Measurements from ENCODE around the gene KIAA0825.

- TF ChIP-seq, protein P1, sequence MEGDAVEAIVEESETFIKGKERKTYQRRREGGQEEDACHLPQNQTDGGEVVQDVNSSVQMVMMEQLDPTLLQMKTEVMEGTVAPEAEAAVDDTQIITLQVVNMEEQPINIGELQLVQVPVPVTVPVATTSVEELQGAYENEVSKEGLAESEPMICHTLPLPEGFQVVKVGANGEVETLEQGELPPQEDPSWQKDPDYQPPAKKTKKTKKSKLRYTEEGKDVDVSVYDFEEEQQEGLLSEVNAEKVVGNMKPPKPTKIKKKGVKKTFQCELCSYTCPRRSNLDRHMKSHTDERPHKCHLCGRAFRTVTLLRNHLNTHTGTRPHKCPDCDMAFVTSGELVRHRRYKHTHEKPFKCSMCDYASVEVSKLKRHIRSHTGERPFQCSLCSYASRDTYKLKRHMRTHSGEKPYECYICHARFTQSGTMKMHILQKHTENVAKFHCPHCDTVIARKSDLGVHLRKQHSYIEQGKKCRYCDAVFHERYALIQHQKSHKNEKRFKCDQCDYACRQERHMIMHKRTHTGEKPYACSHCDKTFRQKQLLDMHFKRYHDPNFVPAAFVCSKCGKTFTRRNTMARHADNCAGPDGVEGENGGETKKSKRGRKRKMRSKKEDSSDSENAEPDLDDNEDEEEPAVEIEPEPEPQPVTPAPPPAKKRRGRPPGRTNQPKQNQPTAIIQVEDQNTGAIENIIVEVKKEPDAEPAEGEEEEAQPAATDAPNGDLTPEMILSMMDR (IDR thresholded peaks at IDR 0.05), result no peak
- TF ChIP-seq POLR2A (IDR thresholded peaks at IDR 0.05), result no peak
Measured at GRCh38 chr5:94632024-94632423, 13.6 kb upstream of the KIAA0825 start.

Data from esophagus squamous epithelium (tissue), 4 donors.